ENCODE results near the gene GCN1. TPM values are rescaled to one million over a fixed set of nuclear protein-coding genes. Genes with fewer than 3 reads are reported as not detected.

The GCN1 gene
- total RNA-seq, 1 experiment from 2014 or later: 116 TPM

DNA sequence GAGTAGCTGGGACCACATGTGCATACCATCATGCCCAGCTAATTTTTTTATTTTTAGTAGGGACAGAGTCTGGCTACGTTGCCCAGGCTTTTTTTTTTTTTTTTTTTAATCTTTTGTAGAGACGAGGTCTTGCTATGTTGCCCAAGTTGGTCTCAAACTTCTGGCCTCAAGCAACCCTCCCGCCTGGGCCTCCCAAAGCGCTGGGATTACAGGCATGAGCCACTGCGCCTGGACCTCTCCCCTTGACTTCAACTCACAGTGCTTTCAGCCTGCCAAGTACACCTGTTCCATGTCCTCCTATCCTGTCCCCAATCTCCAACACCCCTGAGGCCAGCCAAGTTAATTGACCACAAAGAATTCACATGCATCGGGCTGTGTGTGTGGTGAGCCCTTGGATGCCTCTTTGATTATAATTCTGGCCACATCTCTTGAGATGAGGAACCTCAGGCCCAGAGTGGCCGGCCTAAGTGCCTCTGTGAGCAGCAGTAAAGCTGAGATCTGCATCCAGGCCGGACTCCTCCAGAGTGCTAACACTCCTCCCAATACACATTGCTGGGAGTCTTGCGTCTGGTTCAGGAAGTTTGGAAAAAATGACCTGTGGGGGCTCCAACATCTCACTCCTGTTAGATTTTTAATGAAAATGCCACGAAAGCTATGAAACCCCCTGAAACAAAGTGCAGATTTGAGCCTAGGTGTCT, 84.8 kb downstream of the GCN1 start:
- BruUV-seq (replicated peaks): no TSS peak
- TF ChIP-seq, protein P1, sequence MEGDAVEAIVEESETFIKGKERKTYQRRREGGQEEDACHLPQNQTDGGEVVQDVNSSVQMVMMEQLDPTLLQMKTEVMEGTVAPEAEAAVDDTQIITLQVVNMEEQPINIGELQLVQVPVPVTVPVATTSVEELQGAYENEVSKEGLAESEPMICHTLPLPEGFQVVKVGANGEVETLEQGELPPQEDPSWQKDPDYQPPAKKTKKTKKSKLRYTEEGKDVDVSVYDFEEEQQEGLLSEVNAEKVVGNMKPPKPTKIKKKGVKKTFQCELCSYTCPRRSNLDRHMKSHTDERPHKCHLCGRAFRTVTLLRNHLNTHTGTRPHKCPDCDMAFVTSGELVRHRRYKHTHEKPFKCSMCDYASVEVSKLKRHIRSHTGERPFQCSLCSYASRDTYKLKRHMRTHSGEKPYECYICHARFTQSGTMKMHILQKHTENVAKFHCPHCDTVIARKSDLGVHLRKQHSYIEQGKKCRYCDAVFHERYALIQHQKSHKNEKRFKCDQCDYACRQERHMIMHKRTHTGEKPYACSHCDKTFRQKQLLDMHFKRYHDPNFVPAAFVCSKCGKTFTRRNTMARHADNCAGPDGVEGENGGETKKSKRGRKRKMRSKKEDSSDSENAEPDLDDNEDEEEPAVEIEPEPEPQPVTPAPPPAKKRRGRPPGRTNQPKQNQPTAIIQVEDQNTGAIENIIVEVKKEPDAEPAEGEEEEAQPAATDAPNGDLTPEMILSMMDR (conservative IDR thresholded peaks at IDR 0.05): no peak
- no peak for TF ChIP-seq EZH2 (IDR thresholded peaks at IDR 0.05; ENCODE audit: low read depth)
- Histone ChIP-seq H3K9me2 (ENCODE audit: insufficient read depth) (no peaks in the 10 kb centered on the region), H3K79me2 (ENCODE audit: low read depth) (peaks cover 62% of the 10 kb centered on the region), H4K20me1 (ENCODE audit: insufficient read depth) (no peaks in the 10 kb centered on the region; the same call in none of the 2 replicates), H3K4me3 (no peak overlapping the region), H3K9me3 (ENCODE audit: insufficient read depth, low read depth) (no peaks in the 10 kb centered on the region), H3K27me3 (ENCODE audit: insufficient read depth, low read depth) (no peaks in the 10 kb centered on the region), H3F3A (ENCODE audit: insufficient read depth, low read depth) (no peaks in the 10 kb centered on the region), H3K4me1 (replicated peaks; ENCODE audit: insufficient read depth) (no peaks in the 10 kb centered on the region), H2AFZ (no peak overlapping the region), H3K27ac (no peak overlapping the region), H3K4me2 (no peak overlapping the region), H3K36me3 (ENCODE audit: low read depth) (no peaks in the 10 kb centered on the region)
- intact Hi-C loops (cut with micrococcal nuclease; ENCODE audit: unreplicated experiment): no loop called here
- CTCF ChIA-PET: interaction anchor here (0.6 kb wide), 1 partner anchor 310 kb away, joined by 4 read pairs; no protein-coding TSS in a partner anchor
- POLR2A ChIA-PET (ENCODE audit: unreplicated experiment): interaction anchor here (0.7 kb wide), 1 partner anchor 62 kb away, joined by 5 read pairs; no protein-coding TSS in a partner anchor
- no peak for DNase-seq

DNA sequence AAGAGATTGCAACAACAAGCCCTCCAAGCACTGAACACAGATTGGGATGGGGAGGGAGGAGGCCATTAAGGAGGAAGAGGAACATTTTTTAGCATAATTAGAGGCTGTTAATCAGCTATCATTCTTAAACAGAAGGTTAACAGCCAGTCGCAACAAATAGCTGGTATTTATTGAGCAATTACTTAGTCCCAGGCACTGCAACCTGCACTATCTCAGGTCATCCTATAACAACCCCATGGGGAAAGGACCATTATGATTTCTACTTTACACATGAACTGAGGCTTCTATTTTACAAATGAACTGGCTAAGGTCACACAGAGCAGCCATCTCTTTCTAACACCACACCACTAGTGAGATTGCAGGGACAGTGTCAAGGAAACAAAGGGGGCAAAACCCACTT, 88.4 kb downstream of the GCN1 start:
- DNase-seq: no peak
- Histone ChIP-seq H3K27me3 (ENCODE audit: insufficient read depth, low read depth) (no peaks in the 10 kb centered on the region), H2AFZ (no peak overlapping the region), H3K27ac (no peak overlapping the region), H3K79me2 (ENCODE audit: low read depth) (peaks cover 34% of the 10 kb centered on the region), H3F3A (ENCODE audit: insufficient read depth, low read depth) (no peaks in the 10 kb centered on the region), H3K4me3 (no peak overlapping the region), H3K4me1 (replicated peaks; ENCODE audit: insufficient read depth) (no peaks in the 10 kb centered on the region), H3K9me2 (ENCODE audit: insufficient read depth) (no peaks in the 10 kb centered on the region), H4K20me1 (ENCODE audit: insufficient read depth) (peaks cover 3% of the 10 kb centered on the region), H3K4me2 (no peak overlapping the region), H3K36me3 (ENCODE audit: low read depth) (no peaks in the 10 kb centered on the region), H3K9me3 (ENCODE audit: insufficient read depth, low read depth) (no peaks in the 10 kb centered on the region)
- ChIA-PET POLR2A (ENCODE audit: unreplicated experiment) (no interaction called here), CTCF (no interaction called here)
- BruUV-seq (replicated peaks): no TSS peak
- intact Hi-C loops (cut with micrococcal nuclease; ENCODE audit: unreplicated experiment): no loop called here
- TF ChIP-seq, protein P1 (conservative IDR thresholded peaks at IDR 0.05): no peak
- no peak for TF ChIP-seq EZH2 (IDR thresholded peaks at IDR 0.05; ENCODE audit: low read depth)

DNA sequence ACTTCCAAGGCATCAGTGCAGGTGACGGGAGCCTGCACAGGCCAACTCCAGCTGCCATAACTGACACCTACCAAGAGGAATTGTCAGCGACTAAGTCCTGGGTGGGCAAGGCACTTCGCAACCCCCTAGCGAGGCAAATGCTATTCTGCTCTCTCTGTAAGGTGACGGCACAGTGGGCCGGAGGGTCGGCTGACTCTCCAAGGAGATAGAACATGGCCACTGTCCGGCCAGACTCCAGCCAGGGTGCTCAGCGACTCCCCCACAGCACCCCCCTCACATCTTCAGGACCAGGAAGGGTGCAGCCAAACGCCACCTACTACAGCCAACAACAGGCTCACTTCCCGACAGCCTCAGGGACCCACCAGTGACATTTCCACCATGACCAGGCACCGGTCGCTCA, 91.1 kb downstream of the GCN1 start:
- intact Hi-C loops (cut with micrococcal nuclease; ENCODE audit: unreplicated experiment): no loop called here
- peaks cover 8% of the 10 kb centered on the region for H4K20me1 ChIP-seq (ENCODE audit: insufficient read depth)
- TF ChIP-seq, protein P1 (conservative IDR thresholded peaks at IDR 0.05): no peak
- TF ChIP-seq EZH2 (IDR thresholded peaks at IDR 0.05; ENCODE audit: low read depth): no peak
- no peaks in the 10 kb centered on the region for H3F3A ChIP-seq (ENCODE audit: insufficient read depth, low read depth)
- H3K36me3 ChIP-seq (ENCODE audit: low read depth): no peaks in the 10 kb centered on the region
- H2AFZ ChIP-seq: no peak overlapping the region
- H3K79me2 ChIP-seq (ENCODE audit: low read depth): peaks cover 14% of the 10 kb centered on the region
- ChIA-PET CTCF (no interaction called here), POLR2A (ENCODE audit: unreplicated experiment) (no interaction called here)
- no peak overlapping the region for H3K4me2 ChIP-seq
- DNase-seq: no peak
- H3K27ac ChIP-seq: no peak overlapping the region
- H3K9me3 ChIP-seq (ENCODE audit: insufficient read depth, low read depth): no peaks in the 10 kb centered on the region
- H3K27me3 ChIP-seq (ENCODE audit: insufficient read depth, low read depth): no peaks in the 10 kb centered on the region
- H3K9me2 ChIP-seq (ENCODE audit: insufficient read depth): no peaks in the 10 kb centered on the region
- H3K4me3 ChIP-seq: no peak overlapping the region
- BruUV-seq (replicated peaks): no TSS peak
- no peaks in the 10 kb centered on the region for H3K4me1 ChIP-seq (replicated peaks; ENCODE audit: insufficient read depth)

All from PC-9 (cell line).